ENCODE data around the gene SGSM2. TPM values are rescaled to one million over a fixed set of nuclear protein-coding genes. Genes with fewer than 3 reads are reported as not detected.

The SGSM2 gene
- total RNA-seq, 2 donors from 2014 or later = 20.9 to 31.4 TPM

DNA sequence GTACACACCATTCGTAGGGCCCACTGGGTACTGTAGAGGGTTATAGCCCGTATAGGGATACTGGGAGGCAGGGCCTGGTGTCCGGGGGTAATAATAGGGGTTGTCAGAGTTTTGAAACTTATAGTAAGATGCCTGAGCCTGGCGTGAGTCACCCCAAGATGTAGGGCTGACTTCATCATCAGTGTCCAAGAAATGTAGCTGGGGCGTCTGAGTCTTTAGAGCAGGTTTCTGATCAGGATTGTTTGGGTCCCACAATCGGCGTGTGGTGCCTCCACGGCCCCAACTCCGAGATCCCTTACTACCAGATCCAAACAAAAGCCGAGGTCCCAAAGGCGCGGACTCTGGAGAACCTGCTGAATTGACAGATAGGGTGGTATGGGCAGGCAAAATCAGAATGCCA, 38.2 kb upstream of the SGSM2 start:
- no peak overlapping the region for H3K27ac ChIP-seq
- no peaks in the 10 kb centered on the region for H3K9me3 ChIP-seq
- no peak overlapping the region for H3K4me3 ChIP-seq
- H3K27me3 ChIP-seq = no peaks in the 10 kb centered on the region
- TF ChIP-seq CTCF (IDR thresholded peaks at IDR 0.05) = no peak
- peaks cover 38% of the 10 kb centered on the region for H3K36me3 ChIP-seq
- peaks cover 0 to 21% of the 10 kb centered on the region in 2 donors for H3K4me1 ChIP-seq
- no peak for DNase-seq (ENCODE audit: low spot score)

DNA sequence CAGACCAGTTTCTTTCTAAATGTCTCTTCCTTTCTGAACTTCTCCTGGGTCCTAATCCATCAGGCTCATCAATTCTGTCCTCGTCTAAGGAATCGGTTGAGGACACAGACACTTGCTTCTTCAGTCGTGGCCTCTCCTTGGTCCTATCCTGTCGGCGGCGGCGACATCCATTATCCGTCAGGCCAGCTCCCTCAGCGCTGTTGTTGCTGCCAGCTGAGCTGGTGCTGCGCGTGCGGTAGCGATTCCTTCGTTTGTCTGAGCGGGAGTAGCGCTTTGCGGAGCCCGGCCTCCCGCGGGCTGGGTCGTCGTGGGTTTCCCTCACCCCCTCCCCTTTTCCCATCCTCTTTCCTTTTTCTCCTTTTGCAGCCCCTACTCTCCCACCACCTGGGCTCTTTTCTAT, 37.5 kb upstream of the SGSM2 start:
- TF ChIP-seq CTCF (IDR thresholded peaks at IDR 0.05) = no peak
- H3K4me3 ChIP-seq = no peak overlapping the region
- no peaks in the 10 kb centered on the region for H3K9me3 ChIP-seq
- DNase-seq (ENCODE audit: low spot score) = no peak
- H3K36me3 ChIP-seq = peaks cover 33% of the 10 kb centered on the region
- H3K4me1 ChIP-seq = peaks cover 0 to 27% of the 10 kb centered on the region in 2 donors
- H3K27me3 ChIP-seq = no peaks in the 10 kb centered on the region
- H3K27ac ChIP-seq = no peak overlapping the region

DNA sequence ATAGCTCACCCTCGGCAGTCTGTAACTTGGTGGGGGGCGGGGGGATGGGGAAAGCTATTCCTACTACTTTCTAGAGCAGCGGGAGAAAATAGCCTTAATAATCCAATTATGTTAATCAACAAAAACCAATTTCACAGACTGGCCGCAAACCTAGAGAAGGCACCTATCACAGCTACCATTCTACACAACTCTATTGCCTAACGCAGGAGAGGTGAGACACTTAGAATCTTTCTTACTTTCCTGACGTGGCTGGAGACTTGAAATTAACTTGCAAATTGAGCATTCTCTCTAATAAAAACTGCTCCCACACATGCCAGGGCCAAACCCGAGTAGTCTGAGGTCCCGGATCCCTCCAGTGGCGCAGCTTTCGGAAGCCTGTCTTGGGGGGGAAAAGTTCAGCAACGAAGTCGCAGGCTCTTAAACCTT, 34.5 kb upstream of the SGSM2 start:
- TF ChIP-seq CTCF (IDR thresholded peaks at IDR 0.05) = no peak
- no peaks in the 10 kb centered on the region for H3K9me3 ChIP-seq
- peak overlapping the region; percentile 86 to 88 for H3K27ac ChIP-seq
- H3K27me3 ChIP-seq = no peaks in the 10 kb centered on the region
- H3K4me1 ChIP-seq = peaks cover 0 to 24% of the 10 kb centered on the region in 2 donors
- peaks cover 16% of the 10 kb centered on the region for H3K36me3 ChIP-seq
- H3K4me3 ChIP-seq = peak overlapping the region; percentile 78 to 88
- no peak for DNase-seq (ENCODE audit: low spot score)

- peak; percentile 86 for DNase-seq (ENCODE audit: low spot score)
- H3K4me3 ChIP-seq = peak within 1 kb of the TSS; percentile 78 to 88
- peak in 1 of 2 donors; percentile 27 for TF ChIP-seq CTCF (IDR thresholded peaks at IDR 0.05)
- no peaks in the 10 kb centered on the region for H3K9me3 ChIP-seq
- H3K27me3 ChIP-seq = no peaks in the 10 kb centered on the region
- H3K4me1 ChIP-seq = peaks cover 0 to 24% of the 10 kb centered on the region in 2 donors
- peaks cover 11% of the 10 kb centered on the region for H3K36me3 ChIP-seq
- H3K27ac ChIP-seq = peak within 1 kb of the TSS; percentile 86 to 88
These were observed 33.8 kb upstream of the SGSM2 start, which contains the start of the genes SMG6 and SRR for GRCh38 chr17:2303204-2304188. Gene SMG6, minus strand, starts transcription at chr17:2303785. Its CDS starts 65 bp downstream, at chr17:2303720. Gene SRR, plus strand, starts transcription at chr17:2303950. Its CDS starts 11,611 bp downstream, at chr17:2315561.

- Histone ChIP-seq H3K4me1 (peaks cover 0 to 30% of the 10 kb centered on the region in 2 donors), H3K9me3 (no peaks in the 10 kb centered on the region), H3K4me3 (no peak overlapping the region), H3K36me3 (peaks cover 2% of the 10 kb centered on the region), H3K27ac (no peak overlapping the region), H3K27me3 (no peaks in the 10 kb centered on the region)
- DNase-seq (ENCODE audit: low spot score) = no peak
- TF ChIP-seq CTCF (IDR thresholded peaks at IDR 0.05) = no peak
These were observed 32.4 kb upstream of the SGSM2 start for GRCh38 chr17:2304931-2305330.

Measured in right atrium auricular region (tissue), 2 donors.